Neural progenitor cell (in vitro differentiated cells): ENCODE measurements around the gene C12orf42. TPM values are rescaled to one million over a fixed set of nuclear protein-coding genes. Genes with fewer than 3 reads are reported as not detected.

Experiments used
- DNase-seq: peaks from one replicate; pipeline ENCODE4 v3.0.0-alpha.2; 2016; ENCODE audit warnings: low spot score
- H2AFZ ChIP-seq: fragments of 200-600 bp; sonication (generic); replicated peaks from 2 replicates; pipeline ENCODE4 v1.6.1; 2016; ENCODE audit warnings: antibody characterized with exemption
- H3F3A ChIP-seq: fragments of 200-600 bp; sonication (generic); 2 replicates; pipeline ENCODE4 v1.6.1; 2016; ENCODE audit warnings: antibody characterized with exemption, low read depth
- H3K27ac ChIP-seq: fragments of 200-600 bp; sonication (generic); 2 replicates; pipeline ENCODE4 v1.5.1; 2016; ENCODE audit warnings: mild to moderate bottlenecking
- H3K27me3 ChIP-seq: fragments of 200-600 bp; sonication (generic); 2 replicates; pipeline ENCODE4 v1.6.1; 2016; ENCODE audit warnings: mild to moderate bottlenecking, moderate library complexity
- H3K36me3 ChIP-seq: fragments of 200-600 bp; sonication (generic); 2 replicates; pipeline ENCODE4 v1.5.1; 2016
- H3K4me1 ChIP-seq: fragments of 200-600 bp; sonication (generic); 2 replicates; pipeline ENCODE4 v1.6.1; 2016; ENCODE audit warnings: mixed run types
- H3K4me2 ChIP-seq: fragments of 200-600 bp; sonication (generic); 2 replicates; pipeline ENCODE4 v1.6.1; 2016
- H3K4me3 ChIP-seq: fragments of 200-600 bp; sonication (generic); 2 replicates; pipeline ENCODE4 v1.5.1; 2016
- H3K79me2 ChIP-seq: fragments of 200-600 bp; sonication (generic); 2 replicates; pipeline ENCODE4 v1.6.1; 2016; ENCODE audit warnings: low read depth
- H3K9ac ChIP-seq: fragments of 200-600 bp; sonication (generic); 2 replicates; pipeline ENCODE4 v1.6.1; 2016
- H3K9me3 ChIP-seq: fragments of 200-600 bp; sonication (generic); 2 replicates; pipeline ENCODE4 v1.5.1; 2016; ENCODE audit warnings: low read depth
- H4K20me1 ChIP-seq: fragments of 200-600 bp; sonication (generic); 2 replicates; pipeline ENCODE4 v1.6.1; 2016; ENCODE audit warnings: low read depth
- H3K27ac Mint-ChIP-seq: 3 replicates; pipeline ENCODE4 v1.8.0; 2021; ENCODE audit warnings: mixed read lengths
- H3K27me3 Mint-ChIP-seq: 2 replicates; pipeline ENCODE4 v1.8.0; 2022; ENCODE audit warnings: low read depth, mild to moderate bottlenecking, inconsistent platforms, moderate library complexity, mixed read lengths; ENCODE audit not compliant: insufficient read depth
- H3K36me3 Mint-ChIP-seq: 3 replicates; pipeline ENCODE4 v1.8.0; 2021; ENCODE audit warnings: mixed read lengths
- H3K4me1 Mint-ChIP-seq: 3 replicates; pipeline ENCODE4 v1.8.0; 2021; ENCODE audit warnings: mixed read lengths
- H3K4me3 Mint-ChIP-seq: 3 replicates; pipeline ENCODE4 v1.8.0; 2021; ENCODE audit warnings: mild to moderate bottlenecking, moderate library complexity, mixed read lengths
- H3K9me3 Mint-ChIP-seq: 3 replicates; pipeline ENCODE4 v1.8.0; 2020; ENCODE audit warnings: mixed read lengths
- CTCF ChIP-seq: fragments of 200-600 bp; sonication (generic); IDR thresholded peaks from 2 replicates; pipeline ENCODE4 v1.5.1; 2017; ENCODE audit warnings: antibody characterized with exemption, mild to moderate bottlenecking
- EZH2 ChIP-seq: fragments of 200-600 bp; sonication (generic); IDR thresholded peaks from 2 replicates; pipeline ENCODE4 v1.6.1; 2017; ENCODE audit warnings: antibody characterized with exemption, mild to moderate bottlenecking, moderate library complexity
- EZH2phosphoT487 ChIP-seq: fragments of 200-600 bp; sonication (generic); IDR thresholded peaks from 2 replicates; pipeline ENCODE4 v1.6.1; 2017; ENCODE audit warnings: antibody characterized with exemption
- total RNA-seq: library from RNA; depleted of rRNA; stranded (reverse); fragments of >200 nt; gene quantifications from 2 replicates; pipeline ENCODE4 v1.2.3, GENCODE V29; 2015; ENCODE audit warnings: low replicate concordance

The C12orf42 gene
- total RNA-seq, 1 donor from 2014 or later = 1.1 TPM

GRCh38 chr12:103386451-103386850 is 109.3 kb downstream of the C12orf42 start:
- Histone ChIP-seq H3K4me3 (no peak overlapping the region), H3K9ac (no peak overlapping the region), H3K4me1 (no peaks in the 10 kb centered on the region), H4K20me1 (no peaks in the 10 kb centered on the region), H3K36me3 (no peaks in the 10 kb centered on the region), H3F3A (no peaks in the 10 kb centered on the region), H3K27me3 (no peaks in the 10 kb centered on the region), H3K79me2 (no peaks in the 10 kb centered on the region), H3K27ac (no peak overlapping the region), H2AFZ (no peak overlapping the region), H3K4me2 (no peak overlapping the region), H3K9me3 (no peaks in the 10 kb centered on the region)
- Mint-ChIP-seq H3K36me3 (no peaks in the 10 kb centered on the region), H3K27ac (no peak overlapping the region), H3K27me3 (peaks cover 2% of the 10 kb centered on the region), H3K4me3 (no peak overlapping the region), H3K9me3 (no peaks in the 10 kb centered on the region), H3K4me1 (no peaks in the 10 kb centered on the region)
- DNase-seq = no peak
- TF ChIP-seq CTCF = no peak
- TF ChIP-seq EZH2 = no peak

DNA sequence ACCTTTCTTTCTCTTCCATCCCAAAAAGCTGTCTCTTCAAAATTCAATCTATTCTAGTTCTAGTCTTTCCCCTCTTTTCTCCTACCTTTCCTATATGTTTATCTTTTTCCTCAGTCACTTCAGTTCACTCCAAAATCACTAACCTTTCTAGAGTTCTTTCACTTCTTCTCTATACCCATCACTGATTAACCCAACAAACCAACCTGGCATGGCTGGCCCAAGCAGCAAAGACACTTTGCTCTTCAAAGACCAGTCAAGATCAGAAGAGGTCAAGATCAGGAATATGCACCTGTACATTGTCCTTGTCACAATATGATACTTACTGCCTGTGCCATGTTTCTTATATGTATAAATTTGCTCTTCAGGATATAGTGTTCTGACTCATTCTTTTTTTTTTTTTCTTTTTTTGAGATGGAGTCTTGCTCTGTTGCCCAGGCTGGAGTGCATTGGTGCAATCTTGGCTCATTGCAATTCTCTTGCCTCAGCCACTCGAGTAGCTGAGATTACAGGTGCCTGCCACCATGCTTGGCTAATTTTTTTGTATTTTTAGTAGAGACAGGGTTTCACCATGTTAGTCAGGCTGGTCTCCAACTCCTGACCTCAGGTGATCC is 112.9 kb downstream of the C12orf42 start:
- Histone ChIP-seq H4K20me1 (no peaks in the 10 kb centered on the region), H3K4me2 (no peak overlapping the region), H3F3A (no peaks in the 10 kb centered on the region), H3K4me3 (no peak overlapping the region), H3K36me3 (no peaks in the 10 kb centered on the region), H3K9me3 (no peaks in the 10 kb centered on the region), H2AFZ (no peak overlapping the region), H3K9ac (no peak overlapping the region), H3K4me1 (no peaks in the 10 kb centered on the region), H3K27me3 (no peaks in the 10 kb centered on the region), H3K79me2 (no peaks in the 10 kb centered on the region), H3K27ac (no peak overlapping the region)
- TF ChIP-seq CTCF (no peak), EZH2phosphoT487 (no peak), EZH2 (no peak)
- Mint-ChIP-seq H3K4me1 (peaks cover 4% of the 10 kb centered on the region), H3K27me3 (peaks cover 4% of the 10 kb centered on the region), H3K27ac (no peak overlapping the region), H3K9me3 (no peaks in the 10 kb centered on the region), H3K4me3 (no peak overlapping the region), H3K36me3 (no peaks in the 10 kb centered on the region)
- no peak for DNase-seq

DNA sequence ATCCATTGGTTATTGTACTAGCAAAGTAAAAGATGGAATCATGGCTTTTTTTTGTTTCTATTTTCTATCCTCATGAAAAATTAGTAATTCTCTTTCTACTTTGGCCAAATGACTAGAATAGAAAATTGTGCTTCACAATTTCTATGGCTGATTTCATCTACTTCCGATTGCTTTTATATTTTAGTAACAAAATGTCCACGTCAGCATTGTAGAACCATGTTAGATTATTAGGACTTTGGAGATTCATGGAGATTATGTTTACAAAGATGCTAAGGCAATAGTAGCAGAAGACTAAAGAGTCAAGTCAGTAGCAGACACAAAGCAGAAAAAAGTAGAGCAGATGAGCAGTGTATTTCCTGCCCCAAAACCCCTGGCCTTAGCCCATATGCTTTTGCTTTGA is 113.6 kb downstream of the C12orf42 start:
- no peaks in the 10 kb centered on the region for H3F3A ChIP-seq
- H3K27ac ChIP-seq = no peak overlapping the region
- Mint-ChIP-seq H3K4me1 (peaks cover 4% of the 10 kb centered on the region), H3K27me3 (peaks cover 4% of the 10 kb centered on the region), H3K9me3 (no peaks in the 10 kb centered on the region), H3K27ac (no peak overlapping the region), H3K4me3 (no peak overlapping the region), H3K36me3 (no peaks in the 10 kb centered on the region)
- H3K4me3 ChIP-seq = no peak overlapping the region
- H3K79me2 ChIP-seq = no peaks in the 10 kb centered on the region
- no peaks in the 10 kb centered on the region for H3K27me3 ChIP-seq
- DNase-seq = no peak
- H3K4me2 ChIP-seq = no peak overlapping the region
- no peaks in the 10 kb centered on the region for H3K36me3 ChIP-seq
- no peak overlapping the region for H2AFZ ChIP-seq
- no peaks in the 10 kb centered on the region for H3K9me3 ChIP-seq
- no peak for TF ChIP-seq EZH2
- TF ChIP-seq EZH2phosphoT487 = no peak
- no peak for TF ChIP-seq CTCF
- no peak overlapping the region for H3K9ac ChIP-seq
- H4K20me1 ChIP-seq = no peaks in the 10 kb centered on the region
- no peaks in the 10 kb centered on the region for H3K4me1 ChIP-seq
